Posterior cingulate gyrus (tissue), 11 donors: Measurements from ENCODE around the gene HINFP.
A peak's percentile ranks its signal among the peaks of the same experiment; 100 is the strongest.
"Not testable (repeated sequence)": the region's sequence is repeated elsewhere in the genome, so short reads cannot be mapped to it uniquely, and the experiment has no call there.

ENCODE experiments used
- DNase-seq, 10 donors: peaks; one replicate each; pipeline versions ENCODE4 v3.0.0 to v3.0.0-alpha.2; 2020 to 2021; ENCODE audit warnings: mixed read lengths in 3 of 10
- intact Hi-C: fragments of 100-400 bp; cut with DNase I; formaldehyde crosslinking; loops from one replicate; pipeline ENCODE4 v1.15.1; 2023

Gene HINFP

DNA sequence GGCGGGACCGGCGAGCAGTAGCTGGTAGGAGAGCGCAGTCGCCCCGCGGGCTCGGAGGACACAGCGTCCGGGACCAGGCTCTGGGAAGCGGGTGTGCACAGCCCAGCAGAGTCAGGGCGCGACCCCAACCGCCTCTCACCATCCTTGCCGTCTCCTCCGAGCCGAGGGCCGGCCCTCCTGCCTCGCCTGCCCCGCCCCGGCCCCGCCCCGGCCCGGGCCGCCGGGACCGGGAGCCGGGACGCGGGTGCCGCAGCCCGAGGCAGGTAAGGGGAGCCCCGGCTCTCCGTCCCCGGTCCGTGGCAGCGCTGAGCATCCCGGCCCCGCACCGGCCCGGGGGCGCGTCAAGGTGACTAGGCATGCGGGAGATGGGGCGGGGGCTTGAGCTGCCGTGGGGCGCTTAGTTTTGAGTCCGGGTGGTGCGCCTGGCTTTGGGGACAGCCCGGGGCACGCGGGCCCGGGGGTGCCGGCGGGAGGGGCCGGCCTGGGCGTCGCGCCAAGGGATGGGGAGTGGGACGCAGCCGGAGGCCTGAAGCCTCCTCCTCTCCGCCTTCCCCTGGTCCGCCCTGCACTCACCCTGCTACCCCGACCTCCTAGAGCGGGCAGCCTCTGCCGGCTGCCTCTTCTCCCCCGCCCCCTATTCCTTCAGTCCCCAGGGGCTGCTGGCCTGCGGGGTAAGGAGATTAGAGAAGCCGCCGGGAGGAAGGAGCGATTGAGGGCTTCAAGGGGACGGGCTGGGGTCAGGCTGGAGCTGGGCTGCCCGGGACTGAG is 27.8 kb downstream of the HINFP start, which contains the start of gene ABCG4:
Gene ABCG4 (plus strand): TSS at position 35 of the 768 bp plus-strand sequence. CDS start 914 bp downstream, outside the sequence.
- intact Hi-C loops: loop anchor here (10.0 kb wide), 1 partner anchor 46 kb away; no protein-coding TSS in a partner anchor

DNA sequence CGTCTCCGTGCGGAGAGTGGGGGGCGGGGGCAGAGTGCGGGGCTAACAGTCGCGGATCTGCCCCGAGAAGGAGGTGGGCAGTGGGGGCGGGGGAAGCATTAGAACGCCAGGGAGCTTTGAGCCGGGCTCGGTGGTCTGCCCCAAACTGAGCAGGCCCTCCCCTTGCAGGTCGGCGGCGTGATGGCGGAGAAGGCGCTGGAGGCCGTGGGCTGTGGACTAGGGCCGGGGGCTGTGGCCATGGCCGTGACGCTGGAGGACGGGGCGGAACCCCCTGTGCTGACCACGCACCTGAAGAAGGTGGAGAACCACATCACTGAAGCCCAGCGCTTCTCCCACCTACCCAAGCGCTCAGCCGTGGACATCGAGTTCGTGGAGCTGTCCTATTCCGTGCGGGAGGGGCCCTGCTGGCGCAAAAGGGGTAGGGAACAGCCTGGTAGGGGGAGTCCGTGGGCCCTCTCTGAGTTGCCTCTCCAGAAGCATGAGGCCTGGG is 28.5 kb downstream of the HINFP start:
- DNase-seq: peak in 4 of 10 donors; percentile 14 to 82 (median 72)
- intact Hi-C loops: loop anchor here (10.0 kb wide), 1 partner anchor 45 kb away; no protein-coding TSS in a partner anchor

More for the DNA sequence above, 27.8 kb downstream of the HINFP start, which contains the start of gene ABCG4:
- DNase-seq: peak in 8 of 10 donors; percentile 20 to 90 (median 42)

GRCh38 chr11:119152043-119152442 is 30.7 kb downstream of the HINFP start:
- DNase-seq: peak in 2 of 10 donors; percentile 37 to 65
- intact Hi-C loops: no loop called here

DNA sequence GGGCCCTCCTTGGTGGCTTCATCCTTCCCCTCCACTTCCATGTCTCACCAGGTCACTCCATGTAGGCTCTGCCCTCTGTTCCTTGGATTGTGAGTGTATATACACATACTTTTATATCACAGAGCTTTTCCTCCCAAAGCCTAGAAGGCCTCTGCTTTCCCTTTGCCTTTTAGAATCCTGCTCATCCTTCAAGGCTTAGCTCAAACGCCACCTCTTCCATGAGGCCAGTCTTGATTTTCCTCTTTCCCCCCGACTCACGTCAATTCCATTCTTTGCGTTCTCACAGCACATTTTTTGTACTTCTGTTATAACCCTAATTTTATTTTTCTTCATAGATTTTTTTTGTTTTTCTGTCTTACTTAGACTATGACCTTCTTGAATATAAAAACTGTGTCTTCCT is 31.2 kb downstream of the HINFP start:
- DNase-seq: no peak
- intact Hi-C loops: no loop called here

GRCh38 chr11:119153049-119153818 is 31.9 kb downstream of the HINFP start:
- DNase-seq: peak in 1 of 10 donors; percentile 21
- intact Hi-C loops: no loop called here

DNA sequence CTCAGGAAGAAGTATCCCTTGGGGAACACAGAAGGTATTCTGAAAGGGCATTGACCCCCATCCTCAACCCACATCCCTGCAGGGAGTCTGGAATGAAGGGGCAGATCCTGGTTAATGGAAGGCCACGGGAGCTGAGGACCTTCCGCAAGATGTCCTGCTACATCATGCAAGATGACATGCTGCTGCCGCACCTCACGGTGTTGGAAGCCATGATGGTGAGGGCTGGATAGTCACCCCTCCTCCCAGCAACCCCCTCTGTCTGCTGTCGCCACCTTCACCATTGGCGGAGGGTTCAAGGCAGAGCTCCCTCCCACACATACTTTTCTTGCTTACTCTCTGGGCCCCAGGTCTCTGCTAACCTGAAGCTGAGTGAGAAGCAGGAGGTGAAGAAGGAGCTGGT is 32.8 kb downstream of the HINFP start:
- intact Hi-C loops: no loop called here
- peak in 2 of 10 donors; percentile 29 to 60 for DNase-seq

DNA sequence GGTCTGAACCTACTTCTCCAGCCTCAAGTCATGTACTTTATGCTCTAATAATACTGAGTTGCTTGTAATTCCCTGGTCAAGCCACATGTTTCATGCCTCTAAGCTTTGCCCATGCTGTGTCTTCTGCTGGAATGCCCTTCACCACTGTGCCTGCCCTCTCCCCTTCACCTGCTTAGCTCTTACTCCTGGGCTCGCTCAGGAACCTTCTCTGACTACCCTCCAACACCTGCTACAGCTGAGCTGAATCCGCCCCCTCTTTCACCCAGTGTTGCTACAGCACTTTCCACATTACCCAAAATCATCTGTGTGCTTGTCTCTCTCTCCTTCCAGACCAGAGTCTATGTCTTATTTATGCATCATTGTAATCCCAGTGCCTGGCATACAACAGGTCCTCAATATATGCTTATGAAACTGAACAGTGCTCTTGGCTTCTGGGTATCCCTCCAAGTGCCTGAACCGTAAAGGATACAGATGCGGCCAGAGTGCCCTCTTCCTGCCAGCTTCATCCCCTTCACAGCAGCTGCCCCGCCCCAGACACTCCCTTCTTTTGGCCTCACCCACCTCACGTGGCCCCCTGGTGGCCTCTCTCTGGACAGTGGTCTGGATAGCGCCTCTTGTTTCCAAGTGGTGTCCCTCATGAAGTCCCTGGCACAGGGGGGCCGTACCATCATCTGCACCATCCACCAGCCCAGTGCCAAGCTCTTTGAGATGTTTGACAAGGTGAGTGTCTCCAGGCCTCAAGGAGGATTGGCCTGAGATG is 34.5 kb downstream of the HINFP start:
- DNase-seq: peak in 2 of 10 donors; percentile 26 to 84
- intact Hi-C loops: no loop called here

- intact Hi-C loops: no loop called here
- DNase-seq: peak in 2 of 10 donors; percentile 60 to 66
Observed at GRCh38 chr11:119156496-119156895, 35.1 kb downstream of the HINFP start.

GRCh38 chr11:119157063-119157462 is 35.7 kb downstream of the HINFP start:
- intact Hi-C loops: no loop called here
- peak in 1 of 10 donors; percentile 22 for DNase-seq

GRCh38 chr11:119158467-119158866 is 37.1 kb downstream of the HINFP start:
- intact Hi-C loops: no loop called here
- DNase-seq: peak in 1 of 10 donors; percentile 57

- peak in 3 of 10 donors; percentile 48 to 64 (median 52) for DNase-seq
- intact Hi-C loops: no loop called here
Observed at GRCh38 chr11:119160151-119160550, 38.8 kb downstream of the HINFP start.

GRCh38 chr11:119161871-119162270 is 40.5 kb downstream of the HINFP start:
- intact Hi-C loops: no loop called here
- DNase-seq: peak in 3 of 10 donors; percentile 13 to 54 (median 51)

- peak in 1 of 10 donors; percentile 43 for DNase-seq
- intact Hi-C loops: no loop called here
Observed at GRCh38 chr11:119166368-119167076, 45.1 kb downstream of the HINFP start.

- DNase-seq, intact Hi-C loops: not testable (repeated sequence)
Observed at GRCh38 chr11:119167077-119167458, 45.7 kb downstream of the HINFP start.

DNA sequence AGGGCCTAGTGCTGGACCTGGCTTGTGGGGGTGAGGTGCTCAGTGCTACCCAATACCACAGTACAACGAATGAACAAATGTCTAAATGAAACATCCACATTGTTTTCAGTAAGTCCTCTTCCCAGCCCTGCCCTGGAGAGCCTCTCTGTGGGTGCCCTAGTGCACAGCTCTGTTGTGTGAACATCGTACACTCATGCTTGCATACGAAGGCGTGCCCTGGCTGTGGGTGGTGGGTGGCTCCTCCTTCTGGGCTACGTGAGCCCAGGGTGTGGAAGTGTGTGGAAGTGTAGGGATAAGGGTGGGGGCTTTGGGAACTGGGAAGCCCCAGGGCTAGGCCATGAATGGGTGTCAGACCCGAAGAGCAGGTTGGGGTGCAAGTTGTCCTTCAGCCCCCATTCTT is 46.6 kb downstream of the HINFP start:
- DNase-seq: peak in 1 of 10 donors; percentile 61
- intact Hi-C loops: no loop called here

- intact Hi-C loops: no loop called here
- DNase-seq: peak; percentile 47 to 97 (median 82)
Observed at GRCh38 chr11:119168471-119169281, 47.3 kb downstream of the HINFP start, which contains the start of gene NLRX1. Gene NLRX1, plus strand, starts transcription at chr11:119168725. Its CDS starts 2,679 bp downstream, at chr11:119171404.

GRCh38 chr11:119169282-119169719 is 47.9 kb downstream of the HINFP start:
- intact Hi-C loops: no loop called here
- peak in 3 of 10 donors; percentile 14 to 89 (median 29) for DNase-seq

GRCh38 chr11:119172513-119172912 is 51.1 kb downstream of the HINFP start:
- intact Hi-C loops: no loop called here
- peak in 1 of 10 donors; percentile 70 for DNase-seq
